Measurements from ENCODE around the gene KRTAP10-6.
"Not testable (repeated sequence)": the region's sequence is repeated elsewhere in the genome, so short reads cannot be mapped to it uniquely, and the experiment has no call there.

KRTAP10-6 gene

GRCh38 chr21:44598061-44598460 is 5.8 kb upstream of the KRTAP10-6 start:
- no peak for DNase-seq

- no peak for DNase-seq
Observed at GRCh38 chr21:44596068-44596725, 3.9 kb upstream of the KRTAP10-6 start.

- DNase-seq: no peak
Observed at GRCh38 chr21:44595524-44595923, 3.2 kb upstream of the KRTAP10-6 start.

- no peak for DNase-seq
Observed at GRCh38 chr21:44594406-44594916, 2.2 kb upstream of the KRTAP10-6 start.

GRCh38 chr21:44593598-44594405 is 1.5 kb upstream of the KRTAP10-6 start:
- DNase-seq: no peak

GRCh38 chr21:44591801-44592130 is 539 bp downstream of the KRTAP10-6 start:
- DNase-seq: not testable (repeated sequence)

- not testable (repeated sequence) for DNase-seq
Observed at GRCh38 chr21:44590897-44591800, 1.2 kb downstream of the KRTAP10-6 start.

- DNase-seq: no peak
Observed at GRCh38 chr21:44590311-44590721, 2.0 kb downstream of the KRTAP10-6 start.

GRCh38 chr21:44589586-44590305 is 2.6 kb downstream of the KRTAP10-6 start:
- DNase-seq: no peak

- DNase-seq: no peak
Observed at GRCh38 chr21:44589094-44589493, 3.2 kb downstream of the KRTAP10-6 start.

- DNase-seq: no peak
Observed at GRCh38 chr21:44585892-44586291, 6.4 kb downstream of the KRTAP10-6 start.

- peak; percentile 49 for DNase-seq
Observed at GRCh38 chr21:44583800-44584147, 8.5 kb downstream of the KRTAP10-6 start.

GRCh38 chr21:44583089-44583799 is 9.1 kb downstream of the KRTAP10-6 start:
- no peak for DNase-seq

GRCh38 chr21:44582055-44582454 is 10.2 kb downstream of the KRTAP10-6 start:
- no peak for DNase-seq

- no peak for DNase-seq
Observed at GRCh38 chr21:44581158-44581557, 11.1 kb downstream of the KRTAP10-6 start.

GRCh38 chr21:44580231-44580821 is 12.0 kb downstream of the KRTAP10-6 start, which contains the start of gene KRTAP10-5:
Gene KRTAP10-5, minus strand, starts transcription at chr21:44580604. Its CDS starts 26 bp downstream, at chr21:44580578.
- DNase-seq: not testable (repeated sequence)

- DNase-seq: no peak
Observed at GRCh38 chr21:44579833-44580144, 12.5 kb downstream of the KRTAP10-6 start.

- DNase-seq: no peak
Observed at GRCh38 chr21:44579056-44579832, 13.1 kb downstream of the KRTAP10-6 start.

GRCh38 chr21:44578371-44579055 is 13.8 kb downstream of the KRTAP10-6 start:
- DNase-seq: no peak

GRCh38 chr21:44576025-44576420 is 16.3 kb downstream of the KRTAP10-6 start:
- DNase-seq: no peak
